ENCODE results near the gene LRCH4. TPM values are rescaled to one million over a fixed set of nuclear protein-coding genes. Genes with fewer than 3 reads are reported as not detected.

LRCH4 gene
- total RNA-seq = 288 and 289 TPM in 2 replicates
- total RNA-seq (2013) = 73.2 TPM
- 289 and 294 TPM in 2 replicates for polyA plus RNA-seq
- polyA minus RNA-seq = 139 and 183 TPM in 2 replicates

GRCh38 chr7:100585511-100586265 is at the start of gene LRCH4:
LRCH4 (minus strand) TSS chr7:100586129; CDS start chr7:100586100, 29 bp downstream.
- WGBS (ENCODE audit: insufficient coverage) = under 1% methylated on average over 58 of the region's 61 CpGs
- peaks cover 42% of the 10 kb centered on the region for H3K79me2 ChIP-seq (ENCODE audit: control insufficient read depth, insufficient read depth, low read length)
- Mint-ChIP-seq H3K27me3 (peaks cover 7% of the 10 kb centered on the region), H3K4me3 (peak within 1 kb of the TSS; percentile 98), H3K4me1 (peaks cover 46% of the 10 kb centered on the region), H3K9me3 (ENCODE audit: insufficient read depth) (no peaks in the 10 kb centered on the region), H3K27ac (peak within 1 kb of the TSS; percentile 99)
- ATAC-seq (ENCODE audit: low read depth) = peak; percentile 13
- ChIA-PET CTCF (interaction anchor here (0.7 to 11.1 kb wide), 24 partner anchors 13 to 453 kb away, joined by 3 to 226 read pairs (median 4); partner anchors contain the start of genes AGFG2, MOSPD3, PCOLCE and POP7), POLR2A (interaction anchor here (0.5 to 3.1 kb wide), 32 partner anchors 11 to 517 kb away, joined by 3 to 26 read pairs (median 4); partner anchors contain the start of genes AGFG2, GIGYF1, GNB2 and GPC2)
- H2AFZ ChIP-seq (ENCODE audit: insufficient read depth, low read depth, low read length, poor library complexity, severe bottlenecking) = peak within 1 kb of the TSS; percentile 96
- peak within 1 kb of the TSS; percentile 98 for H3K4me2 ChIP-seq (replicated peaks; ENCODE audit: low read depth, low read length, poor library complexity, severe bottlenecking)
- intact Hi-C loops (cut with micrococcal nuclease) = loop anchor here (1.0 to 5.0 kb wide), 10 partner anchors 19 to 503 kb away; partner anchors contain the start of genes AGFG2, GNB2, MEPCE and MOSPD3
- DNase-seq = no peak
- H3K9me3 ChIP-seq (ENCODE audit: control extremely low read depth in 1 of 3, control insufficient read depth in 2 of 3, insufficient read depth in 1 of 3, low read length in 2 of 3) = no peaks in the 10 kb centered on the region
- H3K9ac ChIP-seq (ENCODE audit: low read length) = peak within 1 kb of the TSS; percentile 82
- H3K36me3 ChIP-seq (replicated peaks in 1 of 2; ENCODE audit: control extremely low read depth in 1 of 2, control insufficient read depth in 1 of 2, extremely low read depth in 1 of 2, insufficient read depth in 2 of 2, low read length in 1 of 2) = peaks cover 0 to 24% of the 10 kb centered on the region in 2 experiments
- H3K27ac ChIP-seq (ENCODE audit: low read length in 2 of 2) = peak within 1 kb of the TSS; percentile 94 to 97
- H4K20me1 ChIP-seq (ENCODE audit: control insufficient read depth, insufficient read depth, low read length, poor library complexity, severe bottlenecking) = peaks cover 39% of the 10 kb centered on the region
- H3K4me1 ChIP-seq (ENCODE audit: control insufficient read depth in 2 of 2, insufficient read depth in 2 of 2, low read length in 2 of 2) = peaks cover 27 to 38% of the 10 kb centered on the region in 2 donors
- TF ChIP-seq EZH2 (IDR thresholded peaks at IDR 0.05; ENCODE audit: borderline replicate concordance, insufficient read depth, low read depth, low read length, poor library complexity, severe bottlenecking) = no peak
- TF ChIP-seq CTCF (IDR thresholded peaks at IDR 0.05) = no peak
- H3K27me3 ChIP-seq (replicated peaks in 1 of 4; ENCODE audit: control extremely low read depth in 1 of 4, control insufficient read depth in 3 of 4, insufficient read depth in 4 of 4, low read length in 3 of 4) = peaks cover 0 to 8% (median 3%) of the 10 kb centered on the region in 4 experiments
- peak within 1 kb of the TSS; percentile 82 to 93 (median 85) for H3K4me3 ChIP-seq (ENCODE audit: control extremely low read depth in 1 of 5, extremely low read depth in 1 of 5, insufficient read depth in 1 of 5, low read depth in 2 of 5, low read length in 4 of 5)
